HUES48 (cell line): Measurements from ENCODE around the gene LSM7.

Experiments
- H3K27ac ChIP-seq: one replicate; pipeline ENCODE4 v1.7.0; 2013; ENCODE audit warnings: low read depth, low read length, inconsistent platforms
- H3K27me3 ChIP-seq: 2 replicates; pipeline ENCODE4 v1.6.1; 2013; ENCODE audit warnings: mild to moderate bottlenecking, low read length; ENCODE audit not compliant: control insufficient read depth, insufficient read depth
- H3K36me3 ChIP-seq: 2 replicates; pipeline ENCODE4 v1.6.1; 2013; ENCODE audit warnings: low read length; ENCODE audit not compliant: control insufficient read depth, insufficient read depth
- H3K4me1 ChIP-seq: 2 replicates; pipeline ENCODE4 v1.6.1; 2013; ENCODE audit warnings: mild to moderate bottlenecking, low read length; ENCODE audit not compliant: control insufficient read depth, insufficient read depth
- H3K4me3 ChIP-seq: 2 replicates; pipeline ENCODE4 v1.5.1; 2013; ENCODE audit warnings: mild to moderate bottlenecking, low read depth, low read length
- H3K9ac ChIP-seq: 2 replicates; pipeline ENCODE4 v1.6.1; 2013; ENCODE audit warnings: mild to moderate bottlenecking, low read depth, low read length, moderate library complexity
- H3K9me3 ChIP-seq: 2 replicates; pipeline ENCODE4 v1.6.1; 2013; ENCODE audit warnings: low read length; ENCODE audit not compliant: control insufficient read depth, insufficient read depth

Gene LSM7

DNA sequence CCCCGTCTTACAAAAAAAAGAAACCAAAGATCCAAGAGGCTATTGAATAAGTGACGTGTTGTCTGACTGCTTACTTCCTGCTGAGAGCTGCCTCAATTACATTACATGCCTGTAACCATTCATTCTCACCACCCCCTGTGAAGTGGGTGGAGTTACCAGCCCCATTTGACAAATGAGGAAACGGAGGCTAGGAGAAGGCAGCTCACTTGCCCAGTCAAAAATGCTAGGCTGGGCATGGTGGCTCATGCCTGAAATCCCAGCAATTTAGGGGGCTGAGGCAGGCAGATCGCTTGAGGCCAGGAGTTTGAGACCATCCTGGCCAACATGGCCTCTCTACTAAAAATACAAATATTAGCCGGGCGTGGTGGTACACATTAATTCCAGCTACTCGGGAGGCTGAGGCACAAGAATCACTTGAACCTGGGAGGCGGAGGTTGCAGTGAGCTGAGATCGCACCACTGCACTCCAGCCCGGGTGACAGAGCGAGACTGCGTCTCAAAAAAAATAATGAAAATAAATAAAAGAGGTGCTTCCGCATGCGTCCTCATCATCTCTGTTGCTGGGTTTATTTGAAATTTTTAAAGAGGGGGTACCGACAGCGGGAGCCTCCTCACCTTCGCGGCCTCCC, 499 bp downstream of the LSM7 start:
- no peaks in the 10 kb centered on the region for H3K27me3 ChIP-seq
- peak overlapping the region; percentile 99 for H3K4me3 ChIP-seq
- H3K36me3 ChIP-seq, result peaks cover 21% of the 10 kb centered on the region
- H3K9me3 ChIP-seq, result no peaks in the 10 kb centered on the region
- peak overlapping the region; percentile 95 for H3K27ac ChIP-seq
- H3K4me1 ChIP-seq, result peaks cover 30% of the 10 kb centered on the region
- peak overlapping the region; percentile 90 for H3K9ac ChIP-seq

DNA sequence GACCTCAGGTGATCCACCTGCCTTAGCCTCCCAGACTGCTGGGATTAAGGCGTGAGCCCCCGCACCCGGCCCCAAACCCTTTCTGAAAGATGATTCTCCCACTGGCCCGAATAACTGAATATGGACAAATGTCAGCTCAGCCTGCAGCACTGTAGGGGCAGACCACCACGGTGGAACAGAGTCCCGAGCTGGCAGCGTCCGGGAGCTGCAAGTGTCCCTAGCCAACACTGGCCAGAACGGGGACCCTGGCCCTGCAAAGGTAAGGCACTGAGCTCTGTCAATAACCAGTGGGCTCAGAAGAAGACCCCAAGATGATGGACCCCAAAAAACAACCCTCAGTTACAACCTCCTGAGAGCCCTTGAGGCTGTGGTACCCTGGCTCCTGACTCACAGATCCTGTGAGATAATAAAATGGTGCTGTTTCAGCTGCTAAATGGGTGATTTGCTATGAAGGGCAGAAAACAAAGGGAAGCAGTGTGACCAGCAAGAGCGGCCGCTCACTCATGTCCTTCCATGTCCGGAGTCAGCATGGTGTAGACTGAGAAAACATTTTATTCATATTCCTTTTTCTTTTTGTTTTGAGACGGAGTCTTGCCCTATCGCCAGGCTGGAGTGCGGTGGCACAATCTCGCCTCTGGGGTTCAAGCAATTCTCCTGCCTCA, 1.6 kb downstream of the LSM7 start:
- H3K4me3 ChIP-seq, result no peak overlapping the region
- H3K4me1 ChIP-seq, result peaks cover 30% of the 10 kb centered on the region
- no peaks in the 10 kb centered on the region for H3K9me3 ChIP-seq
- no peaks in the 10 kb centered on the region for H3K27me3 ChIP-seq
- H3K27ac ChIP-seq, result peak overlapping the region; percentile 95
- H3K9ac ChIP-seq, result no peak overlapping the region
- H3K36me3 ChIP-seq, result peaks cover 28% of the 10 kb centered on the region

DNA sequence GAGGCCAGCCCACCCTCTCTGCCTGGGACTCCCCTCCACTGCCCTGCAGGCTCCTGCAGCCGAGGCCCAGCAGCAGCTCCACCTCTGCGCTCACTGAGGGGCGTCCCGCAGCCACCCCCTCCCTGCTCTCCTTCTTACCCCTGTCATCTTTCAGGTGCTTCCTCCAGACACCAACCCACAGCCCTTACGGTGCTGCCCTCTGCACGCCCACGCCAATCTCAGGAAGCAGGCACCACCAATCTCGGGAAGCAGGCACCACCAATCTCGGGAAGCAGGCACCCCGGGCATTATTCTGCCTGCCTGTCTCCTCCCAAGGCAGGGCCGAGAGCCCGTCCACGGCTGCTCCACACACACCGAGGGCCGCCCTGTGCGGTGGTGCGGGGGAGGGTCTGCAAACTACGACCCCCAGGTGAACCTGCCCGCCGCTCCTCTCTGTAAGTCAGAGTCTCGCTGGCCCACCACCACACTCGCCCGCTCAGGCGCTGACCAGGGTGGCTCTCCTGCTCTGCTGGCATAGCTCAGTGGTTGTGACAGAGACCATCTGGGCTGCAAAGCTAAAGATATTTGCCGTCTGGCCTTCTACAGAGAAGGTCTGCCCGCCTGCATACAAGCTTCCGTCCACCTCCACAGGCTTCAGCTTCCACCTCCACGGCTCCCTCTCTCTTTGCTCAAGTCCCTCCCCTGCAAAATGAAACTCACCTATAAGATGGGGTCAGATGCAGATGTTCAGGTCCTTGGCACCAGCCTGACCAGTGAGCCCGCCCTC, 2.9 kb downstream of the LSM7 start:
- H3K9me3 ChIP-seq, result no peaks in the 10 kb centered on the region
- no peak overlapping the region for H3K27ac ChIP-seq
- H3K4me1 ChIP-seq, result peaks cover 16% of the 10 kb centered on the region
- no peak overlapping the region for H3K9ac ChIP-seq
- no peaks in the 10 kb centered on the region for H3K27me3 ChIP-seq
- H3K4me3 ChIP-seq, result no peak overlapping the region
- peaks cover 32% of the 10 kb centered on the region for H3K36me3 ChIP-seq

GRCh38 chr19:2324220-2324948, 4.0 kb downstream of the LSM7 start:
- no peak overlapping the region for H3K27ac ChIP-seq
- no peak overlapping the region for H3K4me3 ChIP-seq
- H3K27me3 ChIP-seq, result no peaks in the 10 kb centered on the region
- no peaks in the 10 kb centered on the region for H3K9me3 ChIP-seq
- no peak overlapping the region for H3K9ac ChIP-seq
- peaks cover 10% of the 10 kb centered on the region for H3K4me1 ChIP-seq
- peaks cover 32% of the 10 kb centered on the region for H3K36me3 ChIP-seq

DNA sequence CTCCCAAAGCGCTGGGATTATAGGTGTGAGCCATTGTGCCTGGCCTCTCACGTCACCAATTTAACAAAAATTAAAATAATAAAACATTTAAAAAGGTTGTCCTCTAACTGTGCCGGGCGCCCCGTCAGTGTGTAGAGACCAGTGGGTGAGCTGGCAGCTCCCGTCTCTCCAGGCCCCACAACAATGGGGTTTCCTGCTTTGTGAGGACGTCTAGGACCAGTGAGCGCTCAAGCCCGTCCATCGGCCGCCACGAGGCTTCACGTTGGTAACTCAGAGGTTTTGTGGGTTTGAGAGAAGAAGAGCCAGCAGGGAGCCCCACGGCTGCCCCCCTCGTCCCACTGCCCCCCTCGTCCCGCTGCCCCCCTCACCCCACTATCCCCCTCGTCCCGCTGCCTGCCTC, 4.7 kb downstream of the LSM7 start:
- no peaks in the 10 kb centered on the region for H3K27me3 ChIP-seq
- H3K4me1 ChIP-seq, result peaks cover 7% of the 10 kb centered on the region
- H3K4me3 ChIP-seq, result no peak overlapping the region
- H3K9me3 ChIP-seq, result no peaks in the 10 kb centered on the region
- no peak overlapping the region for H3K27ac ChIP-seq
- H3K9ac ChIP-seq, result no peak overlapping the region
- peaks cover 32% of the 10 kb centered on the region for H3K36me3 ChIP-seq

DNA sequence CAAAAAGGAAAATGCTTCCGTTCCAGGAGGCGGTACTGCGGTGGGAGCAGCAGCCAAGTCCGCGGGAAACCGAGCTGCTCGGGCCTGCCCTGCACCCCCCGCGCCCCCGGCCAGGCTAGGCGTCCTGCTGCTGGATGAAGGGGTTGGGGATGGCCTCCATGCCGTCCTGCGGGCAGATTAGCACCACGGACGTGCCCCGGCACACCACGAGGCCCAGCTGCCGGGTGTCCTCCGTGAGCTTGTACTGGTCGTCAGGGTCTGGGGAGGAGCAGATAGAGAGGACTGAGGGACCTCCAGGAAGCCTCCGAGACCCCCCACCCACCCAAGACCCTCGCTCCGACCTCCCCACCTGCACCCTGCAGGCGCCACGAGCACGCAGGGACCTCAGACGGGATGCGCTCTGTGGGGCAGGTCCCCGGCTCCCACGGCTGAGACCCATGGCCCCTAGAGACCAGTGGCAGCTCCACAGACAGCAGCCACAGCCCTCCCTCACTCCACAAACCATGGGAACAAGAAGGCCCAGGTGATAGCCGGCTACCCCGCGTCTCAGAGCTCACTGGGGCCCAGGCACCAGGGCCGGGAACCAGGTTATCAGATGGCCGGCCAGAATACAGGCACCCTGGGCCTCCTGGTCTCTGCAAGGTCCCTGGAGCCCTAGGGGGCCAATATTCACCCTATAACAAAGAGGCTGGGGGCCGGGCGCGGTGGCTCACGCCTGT, 6.7 kb downstream of the LSM7 start:
- H3K4me3 ChIP-seq, result no peak overlapping the region
- H3K27me3 ChIP-seq, result no peaks in the 10 kb centered on the region
- peaks cover 32% of the 10 kb centered on the region for H3K36me3 ChIP-seq
- H3K9ac ChIP-seq, result no peak overlapping the region
- no peak overlapping the region for H3K27ac ChIP-seq
- H3K4me1 ChIP-seq, result no peaks in the 10 kb centered on the region
- no peaks in the 10 kb centered on the region for H3K9me3 ChIP-seq

- Histone ChIP-seq H3K4me3 (no peak overlapping the region), H3K9ac (no peak overlapping the region), H3K36me3 (peaks cover 30% of the 10 kb centered on the region), H3K9me3 (no peaks in the 10 kb centered on the region), H3K27me3 (no peaks in the 10 kb centered on the region), H3K4me1 (0 out of 2 replicates have a peak, but pooled peaks cover 6% of the 10 kb centered on the region), H3K27ac (no peak overlapping the region)
Observed at GRCh38 chr19:2320939-2321338, 7.4 kb downstream of the LSM7 start.

- Histone ChIP-seq H3K27ac (no peak overlapping the region), H3K9me3 (no peaks in the 10 kb centered on the region), H3K4me1 (0 out of 2 replicates have a peak, but pooled peaks cover 6% of the 10 kb centered on the region), H3K9ac (no peak overlapping the region), H3K27me3 (no peaks in the 10 kb centered on the region), H3K36me3 (peaks cover 22% of the 10 kb centered on the region), H3K4me3 (no peak overlapping the region)
Observed at GRCh38 chr19:2320049-2320448, 8.3 kb downstream of the LSM7 start.

DNA sequence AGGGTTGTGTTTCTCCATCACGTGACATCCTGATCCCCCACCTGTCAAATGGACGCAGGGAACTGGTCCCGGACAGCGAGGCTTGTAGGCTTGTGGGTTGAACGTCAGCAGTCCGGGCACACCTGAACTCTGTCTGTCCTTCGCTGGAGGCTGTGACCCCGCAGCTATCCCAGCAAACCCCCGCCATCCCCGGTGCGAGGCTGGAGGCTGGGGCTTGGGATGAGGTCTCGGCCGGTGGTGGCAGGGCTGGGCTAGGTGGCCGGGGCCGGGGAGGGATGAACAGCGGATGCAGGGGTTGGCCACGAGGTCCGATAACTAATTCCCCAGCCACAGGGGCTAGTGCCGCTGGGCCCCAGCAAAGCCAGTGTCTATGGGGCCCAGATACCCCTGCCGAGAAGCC, 8.8 kb downstream of the LSM7 start:
- Histone ChIP-seq H3K9me3 (no peaks in the 10 kb centered on the region), H3K27ac (no peak overlapping the region), H3K36me3 (peaks cover 17% of the 10 kb centered on the region), H3K4me1 (0 out of 2 replicates have a peak, but pooled peaks cover 6% of the 10 kb centered on the region), H3K27me3 (no peaks in the 10 kb centered on the region), H3K4me3 (no peak overlapping the region), H3K9ac (no peak overlapping the region)

- Histone ChIP-seq H3K4me1 (0 out of 2 replicates have a peak, but pooled peaks cover 6% of the 10 kb centered on the region), H3K27me3 (no peaks in the 10 kb centered on the region), H3K4me3 (no peak overlapping the region), H3K9me3 (no peaks in the 10 kb centered on the region), H3K9ac (no peak overlapping the region), H3K36me3 (0 out of 2 replicates have a peak, but pooled peaks cover 12% of the 10 kb centered on the region), H3K27ac (no peak overlapping the region)
Observed at GRCh38 chr19:2318923-2319322, 9.5 kb downstream of the LSM7 start.
